Subcutaneous adipose tissue (tissue), 4 donors: Measurements from ENCODE around the gene SNX5. TPM values are rescaled to one million over a fixed set of nuclear protein-coding genes. Genes with fewer than 3 reads are reported as not detected.

Source experiments
- CTCF ChIP-seq: fragments of 450-650 bp; IDR thresholded peaks from one replicate; pipeline ENCODE4 v1.5.1; 2016; ENCODE audit warnings: low read depth, mild to moderate bottlenecking, control low read depth, antibody characterized with exemption, moderate library complexity
- total RNA-seq, 4 donors: library from RNA; depleted of rRNA; stranded (reverse); fragments of >200 nt; gene quantifications; one replicate each; pipeline ENCODE4 v1.1.0, GENCODE V29; 2016

The SNX5 gene
- total RNA-seq, 4 donors from 2014 or later, result 114 to 169 (median 139) TPM

GRCh38 chr20:17948442-17948841 is 20.2 kb downstream of the SNX5 start:
- TF ChIP-seq CTCF, result no peak

- no peak for TF ChIP-seq CTCF
Measured at GRCh38 chr20:17947474-17947815, 21.1 kb downstream of the SNX5 start.

- TF ChIP-seq CTCF, result no peak
Measured at GRCh38 chr20:17946572-17947473, 21.8 kb downstream of the SNX5 start.

GRCh38 chr20:17946040-17946439 is 22.6 kb downstream of the SNX5 start:
- no peak for TF ChIP-seq CTCF

- TF ChIP-seq CTCF, result no peak
Measured at GRCh38 chr20:17944854-17945474, 23.6 kb downstream of the SNX5 start.

- no peak for TF ChIP-seq CTCF
Measured at GRCh38 chr20:17943343-17943742, 25.3 kb downstream of the SNX5 start.

GRCh38 chr20:17941826-17942196 is 26.8 kb downstream of the SNX5 start:
- TF ChIP-seq CTCF, result no peak
